ENCODE results near the gene CCDC181. TPM values are rescaled to one million over a fixed set of nuclear protein-coding genes. Genes with fewer than 3 reads are reported as not detected.
"Not testable (repeated sequence)": the region's sequence is repeated elsewhere in the genome, so short reads cannot be mapped to it uniquely, and the experiment has no call there.

CCDC181 gene
- total and polyA plus RNA-seq, 5 donors from 2014 or later, result not detected

DNA sequence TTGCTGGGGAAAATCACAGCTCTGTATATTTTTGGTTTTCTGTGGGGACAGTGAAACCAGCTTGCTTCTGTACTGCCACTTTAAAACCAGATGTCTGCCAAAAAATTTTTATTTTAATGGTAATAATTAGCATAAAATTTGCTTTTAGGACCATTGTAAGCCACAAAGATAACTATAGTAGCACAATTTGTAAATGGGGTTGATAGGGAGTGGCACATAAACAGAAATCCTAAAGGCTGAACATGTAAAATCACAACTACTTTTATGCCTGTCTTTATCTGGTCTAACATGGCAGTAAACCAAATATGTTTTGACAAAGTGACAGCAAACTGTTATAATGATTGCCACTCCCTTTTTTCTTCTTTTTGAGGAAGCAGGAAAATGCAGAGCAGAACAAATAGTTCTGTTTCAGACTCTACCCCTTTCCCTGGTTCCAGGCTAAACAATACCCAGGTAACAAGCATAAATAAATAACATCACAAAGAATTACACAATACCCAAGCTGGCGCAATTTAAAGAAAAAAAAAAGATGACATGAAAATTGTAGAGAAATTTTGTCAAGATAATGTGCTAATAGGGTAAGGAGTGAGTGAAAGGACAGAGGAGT is 24.0 kb upstream of the CCDC181 start:
- no peak overlapping the region for H3K4me3 ChIP-seq (ENCODE audit: low read depth, low read length)
- H3K36me3 Mint-ChIP-seq, result peaks cover 6% of the 10 kb centered on the region
- no peaks in the 10 kb centered on the region for H3K4me1 ChIP-seq (ENCODE audit: control insufficient read depth, insufficient read depth, low read length, poor library complexity, severe bottlenecking)
- DNase-seq (no peak), ATAC-seq (ENCODE audit: low read depth in 2 of 2) (no peak)
- H3K9me3 ChIP-seq (ENCODE audit: control insufficient read depth in 2 of 2, low read length in 2 of 2), result no peaks in the 10 kb centered on the region
- H3K27me3 Mint-ChIP-seq, result peaks cover 31% of the 10 kb centered on the region
- H3K9me3 Mint-ChIP-seq, result peaks cover 0 to 12% (median under 1%) of the 10 kb centered on the region in 7 donors
- H3K27ac Mint-ChIP-seq, result no peak overlapping the region
- peaks cover 29% of the 10 kb centered on the region for H3K27me3 ChIP-seq (ENCODE audit: control insufficient read depth, insufficient read depth, low read length)
- H3K4me1 Mint-ChIP-seq, result peaks cover 0 to 3% (median 0%) of the 10 kb centered on the region in 4 donors
- no peaks in the 10 kb centered on the region for H3K36me3 ChIP-seq (ENCODE audit: control insufficient read depth, insufficient read depth, low read length)
- no peak overlapping the region for H3K27ac ChIP-seq (ENCODE audit: insufficient read depth, low read length, poor library complexity, severe bottlenecking)
- H3K4me3 Mint-ChIP-seq, result no peak overlapping the region

- no peak for DNase-seq
- ATAC-seq (ENCODE audit: low read depth in 2 of 2), result no peak
- no peak overlapping the region for H3K27ac Mint-ChIP-seq
- H3K4me1 Mint-ChIP-seq, result no peaks in the 10 kb centered on the region
- H3K4me3 Mint-ChIP-seq, result no peak overlapping the region
- H3K9me3 ChIP-seq (ENCODE audit: control insufficient read depth in 2 of 2, low read length in 2 of 2), result no peaks in the 10 kb centered on the region
- peaks cover 6% of the 10 kb centered on the region for H3K36me3 Mint-ChIP-seq
- no peaks in the 10 kb centered on the region for H3K4me1 ChIP-seq (ENCODE audit: control insufficient read depth, insufficient read depth, low read length, poor library complexity, severe bottlenecking)
- H3K27me3 Mint-ChIP-seq, result peaks cover 50% of the 10 kb centered on the region
- H3K27me3 ChIP-seq (ENCODE audit: control insufficient read depth, insufficient read depth, low read length), result peaks cover 36% of the 10 kb centered on the region
- H3K27ac ChIP-seq (ENCODE audit: insufficient read depth, low read length, poor library complexity, severe bottlenecking), result no peak overlapping the region
- H3K9me3 Mint-ChIP-seq, result peaks cover 0 to 12% (median 0%) of the 10 kb centered on the region in 7 donors
- H3K4me3 ChIP-seq (ENCODE audit: low read depth, low read length), result no peak overlapping the region
- H3K36me3 ChIP-seq (ENCODE audit: control insufficient read depth, insufficient read depth, low read length), result no peaks in the 10 kb centered on the region
Measured at GRCh38 chr1:169443923-169444322, 16.6 kb upstream of the CCDC181 start.

DNA sequence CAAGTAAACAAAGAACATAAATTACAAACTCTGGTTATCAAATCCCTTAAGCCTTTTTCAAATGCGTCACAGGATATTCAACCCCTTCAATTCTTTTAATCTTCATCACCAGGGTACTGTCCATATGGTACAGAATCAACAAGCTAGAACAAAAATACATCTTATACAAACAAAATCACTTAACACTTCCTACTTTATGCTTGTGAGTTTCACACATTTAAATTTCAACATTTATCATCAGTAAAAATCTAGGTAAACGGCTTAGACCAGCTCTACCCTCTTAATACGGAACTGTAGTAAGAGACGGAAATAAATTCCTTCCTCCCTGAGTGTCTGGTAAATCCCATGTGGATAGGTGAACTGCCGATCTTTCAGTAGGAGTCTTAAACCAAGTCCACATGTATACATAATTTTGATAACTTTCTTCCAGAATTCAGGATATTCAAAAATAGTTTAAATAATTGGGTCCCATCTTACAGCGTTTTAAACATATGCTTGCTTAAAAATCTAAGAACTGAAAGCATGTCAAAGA is 1.0 kb downstream of the CCDC181 start:
- peaks cover 83% of the 10 kb centered on the region for H3K27me3 Mint-ChIP-seq
- H3K27ac Mint-ChIP-seq, result no peak overlapping the region
- Histone ChIP-seq H3K4me1 (ENCODE audit: control insufficient read depth, insufficient read depth, low read length, poor library complexity, severe bottlenecking) (peaks cover 8% of the 10 kb centered on the region), H3K4me3 (ENCODE audit: low read depth, low read length) (no peak overlapping the region), H3K27ac (ENCODE audit: insufficient read depth, low read length, poor library complexity, severe bottlenecking) (no peak overlapping the region), H3K36me3 (ENCODE audit: control insufficient read depth, insufficient read depth, low read length) (no peaks in the 10 kb centered on the region), H3K27me3 (ENCODE audit: control insufficient read depth, insufficient read depth, low read length) (peaks cover 62% of the 10 kb centered on the region), H3K9me3 (ENCODE audit: control insufficient read depth in 2 of 2, low read length in 2 of 2) (no peaks in the 10 kb centered on the region)
- ATAC-seq (ENCODE audit: low read depth in 2 of 2), result no peak
- H3K4me1 Mint-ChIP-seq, result peaks cover 0 to 13% (median 7%) of the 10 kb centered on the region in 4 donors
- DNase-seq, result no peak
- no peak overlapping the region for H3K4me3 Mint-ChIP-seq
- H3K36me3 Mint-ChIP-seq, result no peaks in the 10 kb centered on the region
- peaks cover 2 to 12% (median 5%) of the 10 kb centered on the region in 7 donors for H3K9me3 Mint-ChIP-seq

- Mint-ChIP-seq H3K4me1 (no peaks in the 10 kb centered on the region), H3K9me3 (peaks cover 0 to 5% (median 0%) of the 10 kb centered on the region in 7 donors), H3K4me3 (no peak overlapping the region), H3K27me3 (peaks cover 65% of the 10 kb centered on the region), H3K36me3 (no peaks in the 10 kb centered on the region), H3K27ac (no peak overlapping the region)
- Histone ChIP-seq H3K4me1 (ENCODE audit: control insufficient read depth, insufficient read depth, low read length, poor library complexity, severe bottlenecking) (no peaks in the 10 kb centered on the region), H3K9me3 (ENCODE audit: control insufficient read depth in 2 of 2, low read length in 2 of 2) (no peaks in the 10 kb centered on the region), H3K27ac (ENCODE audit: insufficient read depth, low read length, poor library complexity, severe bottlenecking) (no peak overlapping the region), H3K27me3 (ENCODE audit: control insufficient read depth, insufficient read depth, low read length) (peaks cover 46% of the 10 kb centered on the region), H3K4me3 (ENCODE audit: low read depth, low read length) (no peak overlapping the region), H3K36me3 (ENCODE audit: control insufficient read depth, insufficient read depth, low read length) (no peaks in the 10 kb centered on the region)
- DNase-seq (no peak), ATAC-seq (ENCODE audit: low read depth in 2 of 2) (no peak)
Measured at GRCh38 chr1:169421309-169421708, 6.0 kb downstream of the CCDC181 start.

- H3K9me3 ChIP-seq (ENCODE audit: control insufficient read depth in 2 of 2, low read length in 2 of 2), result peaks cover 0 to 2% of the 10 kb centered on the region in 2 experiments
- Mint-ChIP-seq H3K27me3 (peaks cover 34% of the 10 kb centered on the region), H3K4me1 (no peaks in the 10 kb centered on the region), H3K27ac (no peak overlapping the region), H3K9me3 (peaks cover 0 to 33% (median 16%) of the 10 kb centered on the region in 7 donors), H3K36me3 (no peaks in the 10 kb centered on the region), H3K4me3 (no peak overlapping the region)
- H3K27me3 ChIP-seq (ENCODE audit: control insufficient read depth, insufficient read depth, low read length), result peaks cover 11% of the 10 kb centered on the region
- DNase-seq (no peak), ATAC-seq (ENCODE audit: low read depth in 2 of 2) (no peak)
- no peaks in the 10 kb centered on the region for H3K36me3 ChIP-seq (ENCODE audit: control insufficient read depth, insufficient read depth, low read length)
- H3K4me1 ChIP-seq (ENCODE audit: control insufficient read depth, insufficient read depth, low read length, poor library complexity, severe bottlenecking), result no peaks in the 10 kb centered on the region
- H3K27ac ChIP-seq (ENCODE audit: insufficient read depth, low read length, poor library complexity, severe bottlenecking), result no peak overlapping the region
- H3K4me3 ChIP-seq (ENCODE audit: low read depth, low read length), result no peak overlapping the region
Measured at GRCh38 chr1:169414952-169415351, 12.3 kb downstream of the CCDC181 start.

GRCh38 chr1:169408340-169408739 is 18.9 kb downstream of the CCDC181 start:
- H3K27me3 Mint-ChIP-seq, result peaks cover 28% of the 10 kb centered on the region
- ATAC-seq (ENCODE audit: low read depth in 2 of 2); H3K4me1 Mint-ChIP-seq; H3K4me3 ChIP-seq (ENCODE audit: low read depth, low read length); DNase-seq; H3K27ac ChIP-seq (ENCODE audit: insufficient read depth, low read length, poor library complexity, severe bottlenecking); H3K27me3 ChIP-seq (ENCODE audit: control insufficient read depth, insufficient read depth, low read length); H3K4me3 Mint-ChIP-seq; H3K36me3 ChIP-seq (ENCODE audit: control insufficient read depth, insufficient read depth, low read length); H3K4me1 ChIP-seq (ENCODE audit: control insufficient read depth, insufficient read depth, low read length, poor library complexity, severe bottlenecking); H3K9me3 ChIP-seq (ENCODE audit: control insufficient read depth in 2 of 2, low read length in 2 of 2); H3K27ac Mint-ChIP-seq; H3K36me3 Mint-ChIP-seq: not testable (repeated sequence)
- peaks cover 10 to 83% (median 22%) of the 10 kb centered on the region in 7 donors for H3K9me3 Mint-ChIP-seq

DNA sequence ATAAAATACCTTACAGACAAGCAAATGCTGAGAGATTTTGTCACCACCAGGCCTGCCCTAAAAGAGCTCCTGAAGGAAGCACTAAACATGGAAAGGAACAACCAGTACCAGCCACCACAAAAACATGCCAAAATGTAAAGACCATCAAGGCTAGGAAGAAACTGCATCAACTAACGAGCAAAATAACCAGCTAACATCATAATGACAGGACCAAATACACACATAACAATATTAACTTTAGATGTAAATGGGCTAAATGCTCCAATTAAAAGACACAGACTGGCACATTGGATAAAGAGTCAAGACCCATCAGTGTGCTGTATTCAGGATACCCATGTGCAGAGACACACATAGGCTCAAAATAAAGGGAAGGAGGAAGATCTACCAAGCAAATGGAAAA is 24.7 kb downstream of the CCDC181 start:
- ATAC-seq (ENCODE audit: low read depth in 2 of 2); H3K27me3 ChIP-seq (ENCODE audit: control insufficient read depth, insufficient read depth, low read length); H3K27me3 Mint-ChIP-seq; H3K4me3 ChIP-seq (ENCODE audit: low read depth, low read length); H3K4me1 ChIP-seq (ENCODE audit: control insufficient read depth, insufficient read depth, low read length, poor library complexity, severe bottlenecking); H3K4me3 Mint-ChIP-seq; H3K9me3 ChIP-seq (ENCODE audit: control insufficient read depth in 2 of 2, low read length in 2 of 2); H3K36me3 ChIP-seq (ENCODE audit: control insufficient read depth, insufficient read depth, low read length); H3K27ac ChIP-seq (ENCODE audit: insufficient read depth, low read length, poor library complexity, severe bottlenecking); H3K4me1 Mint-ChIP-seq; DNase-seq; H3K27ac Mint-ChIP-seq: not testable (repeated sequence)
- peaks cover 3 to 57% (median 24%) of the 10 kb centered on the region in 7 donors for H3K9me3 Mint-ChIP-seq
- H3K36me3 Mint-ChIP-seq, result peaks cover 11% of the 10 kb centered on the region

DNA sequence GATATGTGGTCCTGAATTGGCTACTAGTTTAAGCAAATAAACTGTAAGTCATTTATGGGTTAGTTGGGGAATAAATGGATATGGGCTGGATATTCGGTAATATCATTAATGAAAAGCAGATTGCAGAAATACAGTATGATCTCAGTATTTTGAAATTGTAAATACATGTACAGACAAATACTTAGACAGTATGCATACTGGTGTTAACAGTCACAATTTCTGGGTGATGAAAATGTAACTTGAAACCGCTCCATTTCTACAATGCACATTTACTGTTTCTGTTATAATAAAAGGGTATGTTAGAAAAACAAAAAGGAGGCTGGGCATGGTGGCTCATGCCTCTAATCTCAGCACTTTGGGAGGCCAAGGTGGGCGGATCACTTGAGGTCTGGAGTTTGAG is 31.3 kb downstream of the CCDC181 start:
- Mint-ChIP-seq H3K27me3 (no peaks in the 10 kb centered on the region), H3K36me3 (peaks cover 39% of the 10 kb centered on the region), H3K4me3 (no peak overlapping the region), H3K27ac (no peak overlapping the region), H3K9me3 (peaks cover 0 to 11% (median 4%) of the 10 kb centered on the region in 7 donors), H3K4me1 (peaks cover 0 to 4% (median under 1%) of the 10 kb centered on the region in 4 donors)
- H3K27ac ChIP-seq (ENCODE audit: insufficient read depth, low read length, poor library complexity, severe bottlenecking), result no peak overlapping the region
- H3K36me3 ChIP-seq (ENCODE audit: control insufficient read depth, insufficient read depth, low read length), result peaks cover 26% of the 10 kb centered on the region
- no peak for ATAC-seq (ENCODE audit: low read depth in 2 of 2)
- no peak overlapping the region for H3K4me3 ChIP-seq (ENCODE audit: low read depth, low read length)
- no peaks in the 10 kb centered on the region for H3K27me3 ChIP-seq (ENCODE audit: control insufficient read depth, insufficient read depth, low read length)
- DNase-seq, result no peak
- no peaks in the 10 kb centered on the region for H3K4me1 ChIP-seq (ENCODE audit: control insufficient read depth, insufficient read depth, low read length, poor library complexity, severe bottlenecking)
- no peaks in the 10 kb centered on the region for H3K9me3 ChIP-seq (ENCODE audit: control insufficient read depth in 2 of 2, low read length in 2 of 2)

Measured in CD4-positive, CD25-positive, alpha-beta regulatory T cell (primary cell).